SKM-1 (cell line): ENCODE measurements around the gene HEATR5A.
"Not testable (repeated sequence)": the region's sequence is repeated elsewhere in the genome, so short reads cannot be mapped to it uniquely, and the experiment has no call there.

Source experiments
- DNase-seq: peaks from one replicate; lab custom pipeline; 2025; ENCODE audit not compliant: unreplicated experiment; lab: John Stamatoyannopoulos, UW

Gene HEATR5A

DNA sequence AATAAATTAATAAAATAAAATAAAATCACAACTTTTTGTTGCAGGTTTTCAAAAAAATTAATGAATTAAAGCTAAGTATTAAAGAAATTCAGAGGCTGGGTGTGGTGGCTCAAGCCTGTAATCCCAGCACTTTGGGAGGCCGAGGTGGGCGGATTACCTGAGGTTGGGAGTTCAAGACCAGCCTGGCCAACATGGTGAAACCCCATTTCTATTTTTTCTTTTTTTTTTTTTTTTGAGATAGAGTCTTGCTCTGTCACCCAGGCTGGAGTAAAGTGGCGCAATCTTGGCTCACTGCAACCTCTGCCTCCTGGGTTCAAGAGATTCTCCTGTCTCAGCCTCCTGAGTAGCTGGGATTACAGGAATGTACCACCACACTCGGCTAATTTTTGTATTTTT is 161.3 kb downstream of the HEATR5A start:
- DNase-seq, result not testable (repeated sequence)

DNA sequence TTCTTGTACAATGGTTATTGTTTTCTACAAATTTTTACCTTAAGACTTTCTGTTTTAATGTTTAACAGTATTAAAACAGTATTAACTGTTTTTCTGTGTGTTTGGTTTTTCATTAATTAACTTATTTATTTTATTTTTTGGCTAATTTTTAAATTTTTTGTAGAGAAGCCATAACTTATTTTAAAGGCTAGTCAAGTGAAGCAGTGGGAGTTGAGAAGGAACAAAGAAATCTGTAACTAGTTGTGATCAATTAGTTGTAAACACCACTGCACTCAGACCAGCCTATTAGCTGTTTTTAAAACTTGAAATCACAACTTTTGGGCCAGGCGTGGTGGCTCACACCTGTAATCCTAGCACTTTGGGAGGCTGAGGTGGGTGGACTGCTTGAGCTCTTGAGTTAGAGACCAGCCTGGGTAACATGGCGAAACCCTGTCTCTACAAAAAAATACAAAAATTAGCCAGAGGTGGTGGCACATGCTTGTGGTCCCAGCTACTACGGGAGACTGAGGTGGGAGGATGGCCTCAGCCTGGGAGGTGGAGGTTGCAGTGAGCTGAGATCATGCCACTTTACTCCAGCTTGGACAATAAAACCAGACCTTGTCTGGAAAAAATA is 161.8 kb downstream of the HEATR5A start:
- DNase-seq, result no peak

DNA sequence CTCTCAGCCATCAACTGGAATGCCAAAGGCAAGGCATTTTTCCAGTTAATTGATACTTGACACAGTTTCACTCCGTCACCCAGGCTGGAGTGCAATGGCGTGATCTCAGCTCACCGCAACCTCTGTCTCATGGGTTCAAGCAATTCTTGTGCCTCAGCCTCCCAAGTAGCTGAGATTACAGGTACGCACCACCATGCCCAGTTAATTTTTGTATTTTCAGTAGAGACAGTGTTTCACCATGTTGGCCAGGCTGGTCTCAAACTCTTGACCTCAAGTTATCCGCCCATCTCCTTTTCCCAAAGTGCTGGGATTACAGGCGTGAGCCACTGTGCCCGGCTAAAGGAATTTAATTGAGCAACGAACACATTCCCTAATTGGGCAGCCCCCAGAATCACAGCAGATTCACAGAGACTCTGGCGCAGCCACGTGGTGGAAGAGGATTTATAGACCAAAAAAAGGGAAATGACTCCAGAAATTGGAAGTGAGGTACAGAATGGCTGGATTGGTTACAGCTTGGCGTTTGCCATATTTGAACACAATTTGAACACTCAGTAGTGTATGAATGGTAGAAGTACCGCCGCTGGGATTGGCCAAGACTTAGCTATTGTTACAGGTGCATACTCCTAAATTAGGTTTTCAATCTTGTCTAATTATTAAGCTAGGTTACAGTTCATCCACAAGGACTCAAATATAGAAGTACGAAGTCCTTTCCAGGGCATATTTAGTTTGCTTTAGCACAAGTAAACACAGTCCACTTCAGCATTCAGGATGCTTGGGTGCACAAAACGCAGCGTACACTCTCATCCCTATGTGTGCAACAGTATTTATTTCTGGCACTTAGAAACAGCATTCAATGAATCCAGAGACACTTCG is 162.6 kb downstream of the HEATR5A start:
- not testable (repeated sequence) for DNase-seq

DNA sequence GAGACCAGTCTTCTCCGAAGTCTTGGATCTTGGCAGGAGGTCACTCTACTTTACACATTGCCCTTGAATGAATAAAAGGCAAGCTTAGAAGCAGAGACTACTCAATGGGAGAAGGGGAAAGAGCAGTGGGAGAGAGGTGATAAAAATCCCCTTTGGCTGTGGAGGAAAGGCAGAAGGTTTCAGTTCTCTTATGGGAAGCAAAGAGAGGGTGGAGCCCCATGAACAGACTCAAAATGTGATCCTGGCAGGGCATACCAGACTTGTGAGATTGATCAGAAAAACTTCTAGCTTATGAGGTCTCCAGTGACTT is 163.2 kb downstream of the HEATR5A start:
- DNase-seq, result no peak

DNA sequence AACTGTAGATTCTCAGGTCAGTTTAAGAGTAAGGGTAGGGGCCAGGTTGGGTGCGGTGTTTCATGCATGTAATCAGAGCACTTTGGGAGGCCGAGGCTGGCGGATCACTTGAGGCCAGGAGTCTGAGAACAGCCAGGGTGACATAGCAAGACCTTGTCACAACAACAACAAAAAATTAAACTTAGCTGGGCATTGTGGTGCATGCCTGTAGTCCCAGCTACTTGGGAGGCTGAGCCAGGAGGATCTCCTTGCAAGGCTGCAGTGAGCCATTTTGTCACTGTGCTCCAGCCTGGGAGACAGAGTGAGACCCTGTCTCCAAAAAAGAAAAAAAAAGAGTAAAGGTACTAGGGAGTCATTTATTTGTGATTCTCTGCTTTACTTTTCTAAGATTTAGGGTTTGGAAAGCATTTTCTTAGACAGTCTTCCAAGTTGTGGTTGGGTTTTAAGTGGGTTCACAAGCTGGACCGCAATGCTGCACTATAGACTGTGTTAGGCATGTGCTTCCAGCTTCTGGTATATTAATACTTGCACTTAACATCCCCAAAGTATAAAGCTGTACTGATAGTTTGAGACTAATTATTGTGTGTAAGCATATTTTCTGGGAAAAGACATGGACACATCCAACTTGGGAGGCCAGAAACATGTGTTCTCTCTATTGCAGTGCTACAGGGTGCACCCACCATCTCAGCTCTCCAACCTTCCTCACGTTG is 163.7 kb downstream of the HEATR5A start:
- DNase-seq, result no peak

DNA sequence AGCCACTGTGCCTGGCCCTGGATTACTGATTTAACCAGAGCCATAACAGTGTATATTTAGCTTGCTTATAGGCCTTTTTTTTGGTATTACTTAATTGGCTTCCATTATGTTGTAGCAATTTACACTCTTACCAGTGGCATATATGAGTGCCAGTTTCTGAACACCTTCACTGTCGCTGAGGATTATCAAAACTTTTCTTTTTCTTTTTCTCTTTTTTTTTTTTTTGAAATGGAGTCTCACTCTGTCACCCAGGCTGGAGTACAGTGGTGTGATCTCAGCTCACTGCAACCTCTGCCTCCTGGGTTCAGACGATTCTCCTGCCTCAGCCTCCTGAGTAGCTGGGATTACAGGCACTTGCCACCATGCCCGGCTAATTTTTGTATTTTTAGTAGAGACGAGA is 164.4 kb downstream of the HEATR5A start:
- DNase-seq, result not testable (repeated sequence)

DNA sequence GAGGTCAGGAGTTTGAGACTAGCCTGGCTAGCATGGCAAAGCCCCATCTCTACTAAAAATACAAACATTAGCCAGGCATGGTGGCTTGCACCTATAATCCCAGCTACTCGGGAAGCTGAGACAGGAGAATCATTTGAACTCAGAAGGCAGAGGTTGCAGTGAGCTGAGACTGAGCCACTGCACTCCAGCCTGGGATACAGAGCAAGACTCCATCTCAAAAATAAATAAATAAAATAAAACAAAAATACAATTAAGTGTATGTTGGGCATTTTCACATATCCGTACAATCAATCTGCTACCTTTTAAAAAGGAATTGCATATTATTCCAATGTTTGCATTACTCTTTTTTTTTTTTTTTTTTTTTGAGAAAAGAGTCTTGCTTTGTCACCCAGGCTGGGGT is 165.1 kb downstream of the HEATR5A start:
- DNase-seq, result no peak

DNA sequence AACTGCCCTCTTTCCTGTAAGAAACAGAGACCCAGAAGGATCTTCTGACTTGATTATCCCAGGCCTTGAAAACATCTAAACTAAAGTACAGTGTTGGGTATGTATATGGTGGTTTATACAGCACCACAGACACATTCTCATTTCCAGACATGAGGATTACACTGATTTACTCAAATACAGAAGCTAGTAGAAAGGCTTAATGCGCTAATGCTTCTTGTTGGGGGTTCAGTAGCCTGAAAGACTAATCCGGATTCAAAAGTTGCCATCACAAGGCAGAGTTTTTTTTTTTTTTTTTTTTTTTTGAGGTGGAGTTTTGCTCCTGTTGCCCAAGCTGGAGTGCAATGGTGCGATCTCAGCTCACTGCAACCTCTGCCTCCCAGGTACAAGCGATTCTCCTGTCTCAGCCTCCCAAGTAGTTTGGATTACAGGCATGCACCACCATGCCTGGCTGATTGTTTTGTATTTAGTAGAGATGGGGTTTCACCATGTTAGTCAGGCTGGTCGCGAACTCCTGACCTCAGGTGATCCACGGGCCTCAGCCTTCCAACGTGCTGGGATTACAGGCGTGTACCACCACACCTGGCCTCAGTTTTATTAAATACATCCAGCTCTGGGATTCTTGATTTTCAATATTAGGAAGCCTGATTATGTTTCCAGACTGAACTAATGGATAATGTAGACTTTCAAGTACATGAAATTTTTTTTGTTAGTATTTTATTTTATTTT is 166.4 kb downstream of the HEATR5A start:
- DNase-seq, result no peak

DNA sequence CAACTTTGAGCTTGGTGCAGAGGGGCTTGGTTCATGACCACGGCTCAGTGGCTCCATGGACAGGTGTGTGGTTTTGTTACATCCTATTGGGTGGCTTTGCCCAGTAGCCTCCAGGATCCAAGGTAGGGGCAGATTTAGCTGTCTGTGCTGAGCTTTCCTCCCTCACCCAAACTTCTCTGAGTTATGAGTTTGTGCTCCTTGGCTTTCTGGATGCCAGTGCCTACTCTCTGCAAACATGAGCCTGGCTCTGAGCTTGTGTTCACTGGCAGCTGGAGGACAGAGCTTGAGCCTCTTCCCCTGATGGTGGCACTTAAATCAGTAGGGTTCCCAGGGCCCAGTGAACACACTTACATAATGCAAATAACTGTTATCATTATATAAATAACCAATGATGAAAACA is 167.5 kb downstream of the HEATR5A start:
- DNase-seq, result no peak

DNA sequence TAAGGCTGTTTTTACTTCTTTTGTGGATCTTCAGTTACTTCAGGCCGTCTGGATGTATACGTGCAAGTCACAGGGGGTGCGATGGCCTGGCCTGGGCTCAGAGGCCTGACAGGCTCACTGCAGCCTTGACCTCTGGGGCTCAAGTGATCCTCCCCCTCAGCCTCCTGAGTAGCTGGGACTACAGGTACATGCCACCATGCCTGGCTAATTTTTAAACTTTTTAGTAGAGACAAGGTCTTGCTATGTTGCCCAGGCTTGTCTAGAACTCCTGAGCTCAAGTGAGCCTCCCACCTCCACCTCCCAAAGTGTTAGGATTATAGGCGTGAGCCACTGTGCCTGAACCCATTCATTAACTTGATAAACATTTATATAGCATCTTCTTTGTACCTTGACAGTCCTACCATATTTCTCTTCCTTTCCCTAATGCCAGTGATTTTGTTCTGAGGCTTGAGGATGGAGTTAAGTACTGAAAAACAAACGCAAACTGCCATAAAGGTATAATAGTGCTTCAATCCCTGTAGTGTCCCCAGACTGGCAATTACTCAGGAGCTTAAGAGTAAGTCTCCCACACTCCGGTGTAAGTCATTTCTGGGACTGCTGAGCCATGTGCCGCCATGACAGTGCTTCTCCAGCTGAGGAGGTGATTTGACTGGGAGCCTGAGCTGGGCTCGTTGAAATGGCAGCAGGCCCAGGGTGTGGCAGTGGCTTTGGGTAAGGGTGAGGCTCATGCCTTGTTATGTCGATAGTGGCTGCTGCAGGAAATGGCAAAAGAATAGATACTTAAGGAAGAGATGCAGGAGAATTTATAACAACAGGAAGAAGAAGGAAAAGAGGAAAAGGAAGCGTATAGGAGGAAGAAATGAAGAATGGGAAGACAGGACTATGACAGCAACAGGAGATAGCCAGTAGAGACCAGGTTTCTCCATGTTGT is 169.1 kb downstream of the HEATR5A start:
- no peak for DNase-seq

DNA sequence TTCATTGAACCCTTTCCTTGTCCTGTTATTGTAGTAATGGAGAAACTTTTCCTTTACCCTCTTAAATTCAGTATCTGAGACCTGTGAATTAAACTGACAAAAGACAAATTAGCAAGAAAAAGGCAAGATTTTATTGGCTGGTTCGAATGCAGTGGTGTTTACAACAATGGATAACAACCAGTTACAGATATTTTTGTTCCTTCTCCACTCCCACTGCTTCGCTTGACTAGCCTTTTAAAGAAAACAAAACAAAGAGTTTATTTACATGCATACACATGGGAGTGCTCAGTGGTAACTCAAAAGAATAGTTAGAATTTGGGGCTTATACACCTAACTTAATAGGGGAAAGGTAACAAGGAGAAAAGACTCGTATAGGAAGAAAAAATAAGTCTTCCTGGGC is 175.7 kb downstream of the HEATR5A start:
- DNase-seq, result no peak

DNA sequence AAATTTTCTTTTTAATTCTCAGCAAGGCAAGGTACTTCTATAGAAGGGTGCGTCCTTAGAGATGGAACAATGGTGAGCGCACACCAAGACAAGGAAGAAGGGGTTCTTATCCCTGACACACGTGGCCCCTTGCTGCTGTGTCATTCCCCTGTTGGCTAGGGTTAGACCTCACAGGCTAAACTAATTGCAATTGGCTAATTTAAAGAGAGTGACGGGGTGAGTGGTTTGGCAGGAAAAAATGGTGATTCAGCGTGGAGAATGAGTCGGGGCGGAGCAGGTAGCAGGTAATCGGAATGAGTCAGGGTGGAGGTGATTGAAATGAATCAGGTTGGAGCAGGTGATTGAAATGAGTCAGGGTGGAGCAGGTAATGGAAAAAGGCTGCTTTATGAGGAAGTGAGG is 176.5 kb downstream of the HEATR5A start:
- DNase-seq, result no peak

DNA sequence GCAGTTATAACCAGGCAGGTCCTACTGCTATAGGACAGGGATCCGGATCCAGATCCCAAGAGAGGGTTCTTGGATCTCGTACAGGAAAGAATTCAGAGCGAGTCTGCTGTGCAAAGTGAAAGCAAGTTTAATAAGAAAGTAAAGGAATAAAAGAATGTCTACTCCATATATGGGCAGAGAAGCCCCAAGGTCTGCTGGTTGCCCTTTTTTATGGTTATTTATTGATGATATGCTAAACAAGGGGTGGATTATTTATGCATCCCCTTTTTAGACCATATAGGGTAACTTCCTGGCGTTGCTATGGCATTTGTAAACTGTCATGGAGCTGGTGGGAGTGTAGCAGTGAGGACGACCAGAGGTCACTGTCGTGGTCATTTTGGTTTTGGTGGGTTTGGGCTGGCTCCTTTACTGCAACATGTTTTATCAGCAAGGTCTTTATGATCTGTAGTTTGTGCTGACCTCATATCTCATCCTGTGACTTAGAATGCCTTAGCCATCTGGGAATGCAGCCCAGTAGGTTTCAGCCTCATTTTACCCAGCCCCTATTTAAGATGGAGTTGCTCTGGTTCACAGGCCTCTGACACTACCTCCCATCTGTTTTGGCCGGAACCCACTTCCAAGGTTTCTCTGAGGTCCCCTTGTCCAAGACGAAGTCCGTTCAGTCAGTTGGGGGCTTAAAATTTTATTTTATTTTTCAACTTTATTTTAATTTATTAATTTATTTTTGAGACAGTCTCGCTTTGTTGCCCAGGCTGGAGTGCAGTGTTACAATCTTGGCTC is 178.0 kb downstream of the HEATR5A start:
- DNase-seq, result not testable (repeated sequence)
